Esophagus muscularis mucosa (tissue), 3 donors: ENCODE results near the gene TRAF1.

Experiments
- POLR2A ChIP-seq: fragments of 450-650 bp; IDR thresholded peaks from one replicate; pipeline ENCODE4 v1.6.1; 2017; ENCODE audit warnings: antibody characterized with exemption, moderate library complexity, mild to moderate bottlenecking, low read depth
- POLR2AphosphoS5 ChIP-seq, 2 donors: sonication (generic); formaldehyde crosslinking; IDR thresholded peaks; one replicate each; pipeline ENCODE4 v1.6.1; 2017; ENCODE audit warnings: antibody characterized with exemption in 2 of 2
- TF ChIP-seq, protein P1 (sequence below), 3 experiments: fragments of 200-600 bp in 2 of 3; fragments of 450-650 bp in 1 of 3; sonication (generic) in 2 of 3; IDR thresholded peaks; one replicate each; pipeline ENCODE4 v1.5.1; 2017 to 2019; ENCODE audit warnings: antibody characterized with exemption in 3 of 3, mild to moderate bottlenecking in 2 of 3, moderate library complexity in 1 of 3

DNA sequence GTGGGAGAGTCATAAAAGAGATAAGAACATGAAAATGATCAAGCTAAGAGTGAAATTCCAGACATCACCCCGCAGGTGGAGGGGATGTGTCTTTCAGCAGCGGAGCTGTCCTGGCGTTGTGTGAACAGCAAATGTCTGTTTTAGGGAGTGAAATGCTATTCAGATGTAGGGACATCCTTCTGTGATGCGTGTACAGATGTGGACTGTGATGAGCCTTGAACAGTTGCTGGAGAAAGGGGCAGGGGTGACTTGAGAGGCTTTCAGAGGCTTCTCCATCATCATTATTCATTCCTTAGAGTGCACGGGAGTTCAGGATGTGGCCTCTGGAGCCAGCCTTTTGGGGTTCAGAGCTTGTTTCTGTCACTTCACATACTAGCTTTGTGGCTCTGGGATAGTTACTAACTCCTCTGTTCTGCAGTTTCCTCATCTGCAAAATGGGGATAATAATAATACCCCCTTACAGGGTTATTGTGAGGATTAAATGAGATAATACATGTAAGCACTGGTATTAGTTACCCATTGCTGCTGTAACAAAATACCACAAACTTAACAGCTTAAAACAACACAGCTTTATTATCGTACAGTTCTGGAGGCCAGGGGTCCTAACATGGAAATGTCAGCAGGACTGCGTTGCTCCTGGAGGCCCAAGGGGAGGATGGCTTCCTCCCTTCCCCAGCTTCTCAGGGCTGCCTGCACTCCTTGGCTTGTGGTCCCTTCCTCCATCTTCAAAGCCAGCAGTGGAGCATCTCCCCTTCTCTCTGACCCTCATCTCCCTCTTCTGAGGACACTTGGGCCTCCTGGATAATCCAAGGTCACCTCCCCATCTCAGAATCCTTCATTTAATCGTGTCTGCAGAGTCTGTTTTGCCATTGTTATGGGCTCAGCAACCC is 9.4 kb downstream of the TRAF1 start:
- no peak for TF ChIP-seq POLR2AphosphoS5 (IDR thresholded peaks at IDR 0.05)
- TF ChIP-seq, protein P1, sequence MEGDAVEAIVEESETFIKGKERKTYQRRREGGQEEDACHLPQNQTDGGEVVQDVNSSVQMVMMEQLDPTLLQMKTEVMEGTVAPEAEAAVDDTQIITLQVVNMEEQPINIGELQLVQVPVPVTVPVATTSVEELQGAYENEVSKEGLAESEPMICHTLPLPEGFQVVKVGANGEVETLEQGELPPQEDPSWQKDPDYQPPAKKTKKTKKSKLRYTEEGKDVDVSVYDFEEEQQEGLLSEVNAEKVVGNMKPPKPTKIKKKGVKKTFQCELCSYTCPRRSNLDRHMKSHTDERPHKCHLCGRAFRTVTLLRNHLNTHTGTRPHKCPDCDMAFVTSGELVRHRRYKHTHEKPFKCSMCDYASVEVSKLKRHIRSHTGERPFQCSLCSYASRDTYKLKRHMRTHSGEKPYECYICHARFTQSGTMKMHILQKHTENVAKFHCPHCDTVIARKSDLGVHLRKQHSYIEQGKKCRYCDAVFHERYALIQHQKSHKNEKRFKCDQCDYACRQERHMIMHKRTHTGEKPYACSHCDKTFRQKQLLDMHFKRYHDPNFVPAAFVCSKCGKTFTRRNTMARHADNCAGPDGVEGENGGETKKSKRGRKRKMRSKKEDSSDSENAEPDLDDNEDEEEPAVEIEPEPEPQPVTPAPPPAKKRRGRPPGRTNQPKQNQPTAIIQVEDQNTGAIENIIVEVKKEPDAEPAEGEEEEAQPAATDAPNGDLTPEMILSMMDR (IDR thresholded peaks at IDR 0.05): no peak
- TF ChIP-seq POLR2A: no peak
